H9 (cell line): ENCODE measurements around the gene ZNRF1. TPM values are rescaled to one million over a fixed set of nuclear protein-coding genes. Genes with fewer than 3 reads are reported as not detected.

Experiments
- DNase-seq: peaks from one replicate; pipeline ENCODE4 v3.0.0-alpha.2; 2017
- H2AFZ ChIP-seq: one replicate; pipeline ENCODE4 v1.6.1; 2013; ENCODE audit warnings: mild to moderate bottlenecking, low read length, control low read depth, moderate library complexity
- H2AK5ac ChIP-seq: 2 replicates; pipeline ENCODE4 v1.6.1; 2013; ENCODE audit warnings: low read length, control low read depth, mixed read lengths; ENCODE audit not compliant: insufficient read length
- H2BK120ac ChIP-seq: one replicate; pipeline ENCODE4 v1.6.1; 2013; ENCODE audit warnings: low read depth, mild to moderate bottlenecking, low read length, control low read depth, inconsistent platforms; ENCODE audit not compliant: poor library complexity, severe bottlenecking
- H2BK12ac ChIP-seq: 2 replicates; pipeline ENCODE4 v1.6.1; 2013; ENCODE audit warnings: low read length, control low read depth, mixed read lengths, low read depth; ENCODE audit not compliant: insufficient read length
- H2BK15ac ChIP-seq: 2 replicates; pipeline ENCODE4 v1.6.1; 2013; ENCODE audit warnings: low read depth, low read length, control low read depth
- H2BK20ac ChIP-seq: one replicate; pipeline ENCODE4 v1.6.1; 2013; ENCODE audit warnings: low read depth, mild to moderate bottlenecking, low read length, control low read depth, inconsistent platforms; ENCODE audit not compliant: poor library complexity, severe bottlenecking
- H2BK5ac ChIP-seq: 2 replicates; pipeline ENCODE4 v1.6.1; 2013; ENCODE audit warnings: low read length, control low read depth, mixed read lengths; ENCODE audit not compliant: insufficient read length
- H3K14ac ChIP-seq: 2 replicates; pipeline ENCODE4 v1.6.1; 2013; ENCODE audit warnings: low read length, control low read depth; ENCODE audit not compliant: insufficient read depth
- H3K18ac ChIP-seq: 2 replicates; pipeline ENCODE4 v1.6.1; 2013; ENCODE audit warnings: low read depth, mild to moderate bottlenecking, mixed read lengths, low read length, control low read depth; ENCODE audit not compliant: insufficient read length
- H3K23ac ChIP-seq: 2 replicates; pipeline ENCODE4 v1.6.1; 2013; ENCODE audit warnings: low read length, control low read depth, mixed read lengths, low read depth; ENCODE audit not compliant: insufficient read length
- H3K23me2 ChIP-seq: 2 replicates; pipeline ENCODE4 v1.6.1; 2013; ENCODE audit warnings: low read depth, mild to moderate bottlenecking, mixed read lengths, low read length, control low read depth; ENCODE audit not compliant: insufficient read length, poor library complexity, severe bottlenecking
- H3K27ac ChIP-seq: 2 replicates; pipeline ENCODE4 v1.5.1; 2013; ENCODE audit warnings: low read length, control low read depth, mixed read lengths, low read depth; ENCODE audit not compliant: insufficient read length
- H3K27me3 ChIP-seq: 2 replicates; pipeline ENCODE4 v1.6.1; 2013; ENCODE audit warnings: low read length, control low read depth, inconsistent platforms; ENCODE audit not compliant: insufficient read depth
- H3K4ac ChIP-seq: 2 replicates; pipeline ENCODE4 v1.6.1; 2013; ENCODE audit warnings: low read depth, mild to moderate bottlenecking, control low read depth, inconsistent platforms, low read length, moderate library complexity
- H3K4me1 ChIP-seq: 2 replicates; pipeline ENCODE4 v1.6.1; 2013; ENCODE audit warnings: low read length, control low read depth, inconsistent platforms; ENCODE audit not compliant: insufficient read depth
- H3K4me2 ChIP-seq: 2 replicates; pipeline ENCODE4 v1.6.1; 2013; ENCODE audit warnings: low read length, control low read depth, mixed read lengths; ENCODE audit not compliant: insufficient read length, insufficient read depth
- H3K56ac ChIP-seq: 2 replicates; pipeline ENCODE4 v1.6.1; 2013; ENCODE audit warnings: low read depth, mild to moderate bottlenecking, mixed read lengths, low read length, control low read depth; ENCODE audit not compliant: insufficient read length
- H3K79me1 ChIP-seq: 2 replicates; pipeline ENCODE4 v1.6.1; 2013; ENCODE audit warnings: low read depth, mild to moderate bottlenecking, moderate library complexity, low read length, control low read depth, inconsistent platforms; ENCODE audit not compliant: insufficient read depth, poor library complexity, severe bottlenecking
- H3K79me2 ChIP-seq: 2 replicates; pipeline ENCODE4 v1.6.1; 2013; ENCODE audit warnings: low read length, control low read depth, inconsistent platforms; ENCODE audit not compliant: insufficient read depth
- H3K9ac ChIP-seq: 2 replicates; pipeline ENCODE4 v1.6.1; 2013; ENCODE audit warnings: low read length, control low read depth, mixed read lengths; ENCODE audit not compliant: insufficient read length; ENCODE audit errors: extremely low read depth
- H3K9me3 ChIP-seq: one replicate; pipeline ENCODE4 v1.6.1; 2013; ENCODE audit warnings: low read depth, low read length, inconsistent platforms; ENCODE audit not compliant: control insufficient read depth
- H3T11ph ChIP-seq: one replicate; pipeline ENCODE4 v1.6.1; 2013; ENCODE audit warnings: mild to moderate bottlenecking, low read length, control low read depth, inconsistent platforms
- H4K20me1 ChIP-seq: one replicate; pipeline ENCODE4 v1.6.1; 2013; ENCODE audit not compliant: control insufficient read depth, insufficient read length, insufficient read depth
- H4K5ac ChIP-seq: 2 replicates; pipeline ENCODE4 v1.6.1; 2013; ENCODE audit warnings: low read depth, mild to moderate bottlenecking, mixed read lengths, low read length, control low read depth; ENCODE audit not compliant: insufficient read length
- H4K8ac ChIP-seq: replicated peaks from 2 replicates; pipeline ENCODE4 v1.6.1; 2013; ENCODE audit warnings: low read length, control low read depth, mixed read lengths, low read depth; ENCODE audit not compliant: insufficient read length
- H4K91ac ChIP-seq: 2 replicates; pipeline ENCODE4 v1.6.1; 2013; ENCODE audit warnings: low read depth, mild to moderate bottlenecking, moderate library complexity, mixed read lengths, low read length, control low read depth; ENCODE audit not compliant: insufficient read length
- H3K27ac Mint-ChIP-seq, 3 experiments: 2 replicates in 2 of 3; 3 replicates in 1 of 3; pipeline ENCODE4 v1.8.0; 2020 to 2021; ENCODE audit warnings: mixed read lengths in 3 of 3, mild to moderate bottlenecking in 1 of 3, moderate library complexity in 1 of 3
- H3K27me3 Mint-ChIP-seq: 2 replicates; pipeline ENCODE4 v1.8.0; 2021; ENCODE audit warnings: low read depth, mild to moderate bottlenecking, moderate library complexity, mixed read lengths
- H3K36me3 Mint-ChIP-seq, 3 experiments: 2 replicates in 2 of 3; 3 replicates in 1 of 3; pipeline ENCODE4 v1.8.0; 2020 to 2021; ENCODE audit warnings: low read depth in 3 of 3, mixed read lengths in 3 of 3; ENCODE audit not compliant: insufficient read depth in 1 of 3
- H3K4me1 Mint-ChIP-seq, 2 experiments: 2 replicates each; pipeline ENCODE4 v1.8.0; 2020; ENCODE audit warnings: mixed read lengths in 2 of 2
- H3K4me3 Mint-ChIP-seq, 2 experiments: 2 replicates in 1 of 2; 3 replicates in 1 of 2; pipeline ENCODE4 v1.8.0; 2020 to 2021; ENCODE audit warnings: mild to moderate bottlenecking in 2 of 2, mixed read lengths in 2 of 2, moderate library complexity in 1 of 2
- H3K9me3 Mint-ChIP-seq, 2 experiments: 2 replicates in 1 of 2; 3 replicates in 1 of 2; pipeline ENCODE4 v1.8.0; 2020; ENCODE audit warnings: mild to moderate bottlenecking in 2 of 2, mixed read lengths in 2 of 2, moderate library complexity in 1 of 2
- CTCF ChIP-seq: fragments of 200-600 bp; sonication (generic); conservative IDR thresholded peaks from 3 replicates; pipeline ENCODE4 v1.8.0; 2021; ENCODE audit warnings: antibody characterized with exemption, mild to moderate bottlenecking
- WGBS: extraction: QIAGEN DNeasy Blood & Tissue Kit; methylation state at CpG from one replicate; pipeline ENCODE4 v1.1.7; 2013; ENCODE audit warnings: missing lambda C conversion rate, low lambda C conversion rate, mixed read lengths; ENCODE audit not compliant: insufficient read length; ENCODE audit errors: extremely low coverage; 5-methylcytosine and 5-hydroxymethylcytosine counted together
- total RNA-seq: library from RNA; stranded (reverse); gene quantifications from 2 replicates; pipeline ENCODE4 v1.2.1, GENCODE V29; 2021

The ZNRF1 gene
- total RNA-seq, 1 experiment from 2014 or later = 49.6 TPM

- peaks cover 35 to 43% of the 10 kb centered on the region in 2 experiments for H3K4me1 Mint-ChIP-seq
- no peaks in the 10 kb centered on the region for H3K27me3 Mint-ChIP-seq
These were observed 73.6 kb downstream of the ZNRF1 start for GRCh38 chr16:75072239-75072947.

More at GRCh38 chr16:75072239-75072947, 73.6 kb downstream of the ZNRF1 start:
- H3K23ac ChIP-seq = no peak overlapping the region
- H3K36me3 Mint-ChIP-seq = peaks cover 4 to 5% (median 4%) of the 10 kb centered on the region in 3 experiments; a peak in 6 of 7 replicates
- WGBS = no CpG with 5 or more reads among the region's 2 CpGs
- H2BK20ac ChIP-seq = no peak overlapping the region
- H2AK5ac ChIP-seq = no peak overlapping the region
- H3K27ac Mint-ChIP-seq = no peak overlapping the region; a peak in 1 of 7 replicates
- H3K56ac ChIP-seq = no peak overlapping the region
- no peak overlapping the region for H3K4me2 ChIP-seq
- no peak overlapping the region for H2AFZ ChIP-seq
- no peak overlapping the region for H2BK120ac ChIP-seq
- peaks cover 0 to 2% of the 10 kb centered on the region in 2 experiments; a peak in 1 of 5 replicates for H3K9me3 Mint-ChIP-seq
- H3K18ac ChIP-seq = no peak overlapping the region
- no peak for TF ChIP-seq CTCF
- H4K5ac ChIP-seq = no peak overlapping the region
- peaks cover 13% of the 10 kb centered on the region; the same call in 1 of the 2 replicates for H3K79me2 ChIP-seq
- no peak overlapping the region for H3K14ac ChIP-seq
- H2BK5ac ChIP-seq = no peak overlapping the region
- H3K4me3 Mint-ChIP-seq = no peak overlapping the region
- H3T11ph ChIP-seq = no peak overlapping the region
- no peak overlapping the region for H4K8ac ChIP-seq
- H3K9me3 ChIP-seq = no peaks in the 10 kb centered on the region
- no peaks in the 10 kb centered on the region for H4K20me1 ChIP-seq
- no peak overlapping the region for H3K4ac ChIP-seq
- no peak overlapping the region for H2BK15ac ChIP-seq
- no peaks in the 10 kb centered on the region for H3K27me3 ChIP-seq
- no peak overlapping the region for H3K27ac ChIP-seq
- H4K91ac ChIP-seq = no peak overlapping the region
- DNase-seq = no peak
- no peak overlapping the region for H3K9ac ChIP-seq
- no peak overlapping the region for H2BK12ac ChIP-seq
- peaks cover 3% of the 10 kb centered on the region; the same call in 1 of the 2 replicates for H3K4me1 ChIP-seq
- H3K23me2 ChIP-seq = no peaks in the 10 kb centered on the region
- peaks cover 4% of the 10 kb centered on the region for H3K79me1 ChIP-seq
